ENCODE results near the gene TLE7. TPM values are rescaled to one million over a fixed set of nuclear protein-coding genes. Genes with fewer than 3 reads are reported as not detected.
A peak's percentile ranks its signal among the peaks of the same experiment; 100 is the strongest.

Gene TLE7
- total RNA-seq (2021; fragmentation: NEBNext Ultra II Directional; extraction: Animal tissue kit (Norgen Biotek cat#: 25700)) = not detected in 2 replicates
- 0.03 and 0.06 TPM in 2 replicates for polyA plus RNA-seq (2011; rRNA removed)
- 0.10 TPM for polyA plus RNA-seq (2011; cell fraction: cytosol; rRNA removed)
- 0.07 TPM for polyA plus RNA-seq (2011; cell fraction: nucleus; rRNA removed)
- polyA plus RNA-seq (2012, experiment 1 of 2) = not detected in 4 replicates
- not detected for polyA plus RNA-seq (2012, experiment 2 of 2)
- not detected for polyA plus RNA-seq (2013, experiment 1 of 2)
- polyA plus RNA-seq (2013, experiment 2 of 2) = not detected
- not detected in 2 replicates for polyA minus RNA-seq (2011; rRNA and poly(A)+ RNA removed)
- not detected for polyA minus RNA-seq (2011; cell fraction: cytosol; rRNA and poly(A)+ RNA removed)
- polyA minus RNA-seq (2011; cell fraction: nucleus; rRNA and poly(A)+ RNA removed) = not detected
- long read RNA-seq, experiment 1 = 0 reads
- long read RNA-seq, experiment 2 = 0 reads

DNA sequence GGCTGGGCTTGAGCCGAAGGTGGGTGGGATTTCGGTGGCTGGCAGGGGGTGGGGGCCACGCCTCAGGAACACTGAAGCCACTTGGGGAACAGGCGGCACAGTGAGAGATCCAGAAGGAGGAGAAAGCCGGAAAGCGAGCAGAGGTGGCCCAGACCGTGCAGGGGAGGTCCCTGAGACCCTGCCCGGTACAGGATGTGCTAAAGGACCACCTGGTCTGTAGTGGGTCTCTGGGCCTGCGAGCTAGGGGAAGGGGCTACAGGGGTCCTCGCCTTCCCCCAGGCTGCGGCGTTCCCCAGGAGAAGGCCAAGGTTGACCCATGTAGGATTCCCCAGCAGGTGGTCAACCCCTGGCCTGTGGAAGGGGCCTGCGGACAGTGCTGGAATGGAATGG lies at the start of gene TLE7:
Gene TLE7 (minus strand): TSS at position 4 of the 390 bp plus-strand sequence. CDS start 8,730 bp downstream, outside the sequence.
- Histone ChIP-seq H4K20me1 (replicated peaks in 1 of 2; ENCODE audit: control insufficient read depth in 1 of 2, insufficient read depth in 2 of 2, low read length in 2 of 2) (no peaks in the 10 kb centered on the region), H3K27me3 (replicated peaks in 1 of 4; ENCODE audit: control insufficient read depth in 3 of 4, extremely low read depth in 1 of 4, insufficient read depth in 3 of 4, low read length in 3 of 4) (no peaks in the 10 kb centered on the region), H3K27ac (ENCODE audit: low read depth, low read length) (no peak within 1 kb of the TSS), H3K18ac (ENCODE audit: extremely low read depth, low read length) (no peak within 1 kb of the TSS), H3K23me2 (ENCODE audit: low read depth, low read length) (peaks cover 3% of the 10 kb centered on the region; the same call in 1 of the 2 replicates), H2BK5ac (ENCODE audit: low read depth, low read length) (no peak within 1 kb of the TSS), H2BK20ac (ENCODE audit: low read length) (0 out of 2 replicates have a peak within 1 kb of the TSS, but pooled peaks have one; percentile 41), H3K4me3 (ENCODE audit: extremely low read depth in 1 of 4, insufficient read depth in 2 of 4, low read depth in 3 of 4, low read length in 4 of 4) (no peak within 1 kb of the TSS), H3K4ac (replicated peaks; ENCODE audit: insufficient read length, low read depth, low read length) (no peak within 1 kb of the TSS), H2BK12ac (ENCODE audit: low read depth, low read length) (peak within 1 kb of the TSS; percentile 60; the same call in 1 of the 2 replicates), H3K79me2 (ENCODE audit: control insufficient read depth in 1 of 2, insufficient read depth in 2 of 2, low read length in 2 of 2) (no peaks in the 10 kb centered on the region), H3K4me1 (replicated peaks in 1 of 4; ENCODE audit: control insufficient read depth in 3 of 4, insufficient read depth in 4 of 4, low read length in 3 of 4) (no peaks in the 10 kb centered on the region; a peak in 1 of 7 replicates), H4K91ac (replicated peaks; ENCODE audit: insufficient read length, low read length) (no peak within 1 kb of the TSS), H4K5ac (ENCODE audit: insufficient read length, low read depth, low read length) (no peak within 1 kb of the TSS), H3K4me2 (ENCODE audit: insufficient read depth in 1 of 2, low read depth in 2 of 2, low read length in 2 of 2) (peak within 1 kb of the TSS in 1 of 2 experiments; percentile 32; a peak in 1 of 4 replicates), H3K56ac (replicated peaks; ENCODE audit: insufficient read length, low read depth, low read length) (no peak within 1 kb of the TSS), H3K23ac (ENCODE audit: insufficient read length) (no peak within 1 kb of the TSS), H2AFZ (ENCODE audit: low read length) (peak within 1 kb of the TSS; percentile 80; the same call in 1 of the 2 replicates), H2AK5ac (ENCODE audit: low read depth, low read length) (no peak within 1 kb of the TSS), H3K14ac (ENCODE audit: insufficient read length) (no peak within 1 kb of the TSS), H3K9me3 (ENCODE audit: insufficient read depth in 2 of 2, low read depth in 1 of 2, low read length in 1 of 2) (peaks cover 14 to 16% of the 10 kb centered on the region in 2 experiments), H3K36me3 (ENCODE audit: control insufficient read depth in 2 of 4, insufficient read depth in 4 of 4, low read length in 3 of 4) (0 out of 8 replicates have a peak, but pooled peaks cover 0 to 3% (median 0%) of the 10 kb centered on the region in 4 experiments), H2BK120ac (replicated peaks; ENCODE audit: low read depth, low read length) (no peak within 1 kb of the TSS), H4K8ac (ENCODE audit: extremely low read depth, insufficient read depth, low read length) (peak within 1 kb of the TSS; percentile 91; the same call in 1 of the 2 replicates), H3K79me1 (ENCODE audit: low read depth, low read length) (no peaks in the 10 kb centered on the region), H3K9ac (replicated peaks in 1 of 4; ENCODE audit: extremely low read depth in 1 of 4, low read depth in 3 of 4, low read length in 3 of 4) (no peak within 1 kb of the TSS), H2BK15ac (ENCODE audit: low read length) (no peak within 1 kb of the TSS)
- TF ChIP-seq EP300 (IDR thresholded peaks at IDR 0.05; ENCODE audit: borderline replicate concordance in 1 of 2, low read depth in 2 of 2, low read length in 2 of 2) (no peak), SIX5 (IDR thresholded peaks at IDR 0.05; ENCODE audit: low read depth, low read length) (no peak), POLR2A (IDR thresholded peaks at IDR 0.05; ENCODE audit: control extremely low read depth in 1 of 2, low read depth in 2 of 2, low read length in 2 of 2) (no peak)
- TF ChIP-seq, protein P1, sequence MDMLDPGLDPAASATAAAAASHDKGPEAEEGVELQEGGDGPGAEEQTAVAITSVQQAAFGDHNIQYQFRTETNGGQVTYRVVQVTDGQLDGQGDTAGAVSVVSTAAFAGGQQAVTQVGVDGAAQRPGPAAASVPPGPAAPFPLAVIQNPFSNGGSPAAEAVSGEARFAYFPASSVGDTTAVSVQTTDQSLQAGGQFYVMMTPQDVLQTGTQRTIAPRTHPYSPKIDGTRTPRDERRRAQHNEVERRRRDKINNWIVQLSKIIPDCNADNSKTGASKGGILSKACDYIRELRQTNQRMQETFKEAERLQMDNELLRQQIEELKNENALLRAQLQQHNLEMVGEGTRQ (IDR thresholded peaks at IDR 0.05; ENCODE audit: low read length) = no peak
- FAIRE-seq = no peak
- CTCF ChIA-PET (ENCODE audit: partially characterized antibody) = interaction anchor here (0.7 to 1.4 kb wide), 9 partner anchors 9 to 664 kb away, joined by 3 to 5 read pairs (median 4); no protein-coding TSS in a partner anchor
- POLR2A ChIA-PET (ENCODE audit: partially characterized antibody) = no interaction called here
- WGBS, 2 experiments (ENCODE audit: extremely low coverage in 1 of 2, insufficient coverage in 1 of 2, insufficient read length in 1 of 2, insufficient replicate concordance in 2 of 2, low coverage in 1 of 2, low lambda C conversion rate in 2 of 2, missing lambda C conversion rate in 1 of 2) = 91% methylated on average over 6 of the region's 13 CpGs; no CpG with 5 or more reads in 1 of the 2 experiments
- DNase-seq (ENCODE audit: low read depth in 1 of 2, low spot score in 2 of 2) = no peak
